Nephron progenitor cell (in vitro differentiated cells): ENCODE data around the gene GNPDA1.
"Not testable (repeated sequence)": the region's sequence is repeated elsewhere in the genome, so short reads cannot be mapped to it uniquely, and the experiment has no call there.

Experiments used
- DNase-seq: peaks from one replicate; pipeline ENCODE4 v3.0.0; 2021
- H3K27ac Mint-ChIP-seq: 2 replicates; pipeline ENCODE4 v1.8.0; 2021; ENCODE audit warnings: mild to moderate bottlenecking, moderate library complexity, mixed read lengths
- H3K27me3 Mint-ChIP-seq: 2 replicates; pipeline ENCODE4 v1.8.0; 2021; ENCODE audit warnings: mild to moderate bottlenecking, low read depth, mixed read lengths; ENCODE audit not compliant: poor library complexity
- H3K36me3 Mint-ChIP-seq: 2 replicates; pipeline ENCODE4 v1.8.0; 2021; ENCODE audit warnings: low read depth, mixed read lengths
- H3K4me1 Mint-ChIP-seq: 2 replicates; pipeline ENCODE4 v1.8.0; 2021; ENCODE audit warnings: mixed read lengths
- H3K4me3 Mint-ChIP-seq: 2 replicates; pipeline ENCODE4 v1.8.0; 2021; ENCODE audit warnings: mild to moderate bottlenecking, moderate library complexity, mixed read lengths
- H3K9me3 Mint-ChIP-seq: 2 replicates; pipeline ENCODE4 v1.8.0; 2021; ENCODE audit warnings: mild to moderate bottlenecking, moderate library complexity, mixed read lengths
- TF ChIP-seq, protein P1 (sequence below): fragments of 200-600 bp; sonication (generic); IDR thresholded peaks from 2 replicates; pipeline ENCODE4 v1.5.0; 2021; ENCODE audit warnings: antibody characterized with exemption

The GNPDA1 gene

DNA sequence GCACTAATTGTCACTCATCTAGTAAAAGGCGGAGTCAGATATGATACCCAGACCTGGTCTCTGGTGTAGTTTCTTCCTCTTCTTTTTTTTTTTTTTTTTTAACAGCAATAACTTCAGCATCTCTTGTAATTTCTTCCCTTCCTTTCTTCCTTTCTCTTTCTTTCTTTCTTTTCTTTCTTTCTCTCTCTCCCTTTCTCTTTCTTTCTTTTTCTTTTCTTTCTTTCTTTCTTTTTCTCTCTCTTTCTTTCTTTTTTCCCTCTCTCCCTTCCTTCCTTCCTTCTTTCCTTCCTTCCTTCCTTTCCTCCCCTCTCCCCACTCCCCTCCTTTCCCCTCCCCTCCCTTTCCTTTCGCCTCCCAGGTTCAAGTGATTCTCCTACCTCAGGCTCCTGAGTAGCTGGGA, 25.9 kb upstream of the GNPDA1 start:
- Mint-ChIP-seq H3K36me3 (no peaks in the 10 kb centered on the region), H3K4me3 (no peak overlapping the region), H3K4me1 (peaks cover 10% of the 10 kb centered on the region), H3K27ac (peak overlapping the region; percentile 20), H3K27me3 (peaks cover 10% of the 10 kb centered on the region), H3K9me3 (peaks cover 3% of the 10 kb centered on the region)
- TF ChIP-seq, protein P1, sequence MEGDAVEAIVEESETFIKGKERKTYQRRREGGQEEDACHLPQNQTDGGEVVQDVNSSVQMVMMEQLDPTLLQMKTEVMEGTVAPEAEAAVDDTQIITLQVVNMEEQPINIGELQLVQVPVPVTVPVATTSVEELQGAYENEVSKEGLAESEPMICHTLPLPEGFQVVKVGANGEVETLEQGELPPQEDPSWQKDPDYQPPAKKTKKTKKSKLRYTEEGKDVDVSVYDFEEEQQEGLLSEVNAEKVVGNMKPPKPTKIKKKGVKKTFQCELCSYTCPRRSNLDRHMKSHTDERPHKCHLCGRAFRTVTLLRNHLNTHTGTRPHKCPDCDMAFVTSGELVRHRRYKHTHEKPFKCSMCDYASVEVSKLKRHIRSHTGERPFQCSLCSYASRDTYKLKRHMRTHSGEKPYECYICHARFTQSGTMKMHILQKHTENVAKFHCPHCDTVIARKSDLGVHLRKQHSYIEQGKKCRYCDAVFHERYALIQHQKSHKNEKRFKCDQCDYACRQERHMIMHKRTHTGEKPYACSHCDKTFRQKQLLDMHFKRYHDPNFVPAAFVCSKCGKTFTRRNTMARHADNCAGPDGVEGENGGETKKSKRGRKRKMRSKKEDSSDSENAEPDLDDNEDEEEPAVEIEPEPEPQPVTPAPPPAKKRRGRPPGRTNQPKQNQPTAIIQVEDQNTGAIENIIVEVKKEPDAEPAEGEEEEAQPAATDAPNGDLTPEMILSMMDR: no peak
- no peak for DNase-seq

DNA sequence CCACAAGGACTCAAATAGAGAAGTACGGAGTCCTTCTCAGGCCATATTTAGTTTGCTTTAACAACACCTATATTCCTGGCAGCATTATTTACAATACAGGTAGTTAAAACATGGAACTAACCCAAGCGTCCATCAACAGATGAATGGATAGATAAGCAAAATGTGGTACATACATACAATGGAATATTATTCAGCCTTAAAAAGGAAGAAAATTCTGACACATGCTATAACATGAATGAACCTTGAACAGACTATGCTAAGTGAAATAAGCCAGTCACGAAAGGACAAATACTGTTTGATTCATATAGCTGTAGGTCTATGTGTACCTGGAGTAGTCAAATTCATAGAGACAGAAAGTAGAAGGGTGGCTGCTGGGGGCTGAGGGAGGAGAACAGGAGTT, 24.8 kb upstream of the GNPDA1 start:
- not testable (repeated sequence) for H3K27ac Mint-ChIP-seq

DNA sequence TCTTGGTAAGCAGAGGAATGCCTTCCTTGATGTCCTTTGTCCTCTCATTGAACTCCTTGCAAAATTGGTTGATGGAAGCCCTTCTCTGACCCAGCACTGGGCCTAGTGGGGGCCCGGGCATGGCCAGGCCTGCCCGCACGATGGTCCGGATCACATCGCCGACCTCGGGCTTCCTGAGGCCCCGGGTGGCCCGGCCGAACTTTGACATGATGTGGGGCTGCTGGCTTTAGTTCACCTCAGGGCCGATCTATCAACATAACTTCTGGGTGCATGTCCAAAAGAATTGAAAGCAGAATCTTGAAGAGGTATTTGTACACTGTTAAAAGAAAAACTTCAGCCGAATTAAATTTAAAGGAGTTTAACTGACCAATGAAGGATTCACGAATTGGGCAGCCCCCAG, 24.1 kb upstream of the GNPDA1 start:
- no peak overlapping the region for H3K4me3 Mint-ChIP-seq
- H3K36me3 Mint-ChIP-seq: no peaks in the 10 kb centered on the region
- DNase-seq: no peak
- H3K9me3 Mint-ChIP-seq: peaks cover 3% of the 10 kb centered on the region
- TF ChIP-seq, protein P1: no peak
- peaks cover 14% of the 10 kb centered on the region for H3K4me1 Mint-ChIP-seq
- no peak overlapping the region for H3K27ac Mint-ChIP-seq
- peaks cover 19% of the 10 kb centered on the region for H3K27me3 Mint-ChIP-seq

More for the DNA sequence above, 24.8 kb upstream of the GNPDA1 start:
- not testable (repeated sequence) for DNase-seq, H3K9me3 Mint-ChIP-seq, H3K36me3 Mint-ChIP-seq, H3K4me3 Mint-ChIP-seq
- peaks cover 15% of the 10 kb centered on the region for H3K27me3 Mint-ChIP-seq
- H3K4me1 Mint-ChIP-seq: peaks cover 14% of the 10 kb centered on the region

DNA sequence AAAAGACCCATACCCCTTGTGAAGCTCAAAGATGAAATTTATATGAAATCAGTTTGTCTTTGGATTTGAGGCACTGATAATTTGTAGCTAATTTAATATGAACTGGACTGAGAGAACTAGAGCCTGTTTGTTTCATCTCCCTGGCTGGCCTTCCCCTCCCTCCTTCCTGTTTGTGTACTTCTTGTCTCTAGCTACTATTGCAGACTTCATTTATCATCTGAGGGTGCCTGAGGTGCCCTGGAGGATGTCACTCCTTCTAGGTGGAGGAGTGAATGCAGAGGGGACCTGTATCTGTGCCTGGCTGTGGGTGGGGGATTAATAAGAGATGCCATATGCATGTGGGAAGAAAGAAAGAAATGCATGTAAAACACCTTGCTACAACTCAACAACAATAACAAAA, 22.2 kb upstream of the GNPDA1 start:
- H3K9me3 Mint-ChIP-seq: peaks cover 3% of the 10 kb centered on the region
- no peak overlapping the region for H3K4me3 Mint-ChIP-seq

DNA sequence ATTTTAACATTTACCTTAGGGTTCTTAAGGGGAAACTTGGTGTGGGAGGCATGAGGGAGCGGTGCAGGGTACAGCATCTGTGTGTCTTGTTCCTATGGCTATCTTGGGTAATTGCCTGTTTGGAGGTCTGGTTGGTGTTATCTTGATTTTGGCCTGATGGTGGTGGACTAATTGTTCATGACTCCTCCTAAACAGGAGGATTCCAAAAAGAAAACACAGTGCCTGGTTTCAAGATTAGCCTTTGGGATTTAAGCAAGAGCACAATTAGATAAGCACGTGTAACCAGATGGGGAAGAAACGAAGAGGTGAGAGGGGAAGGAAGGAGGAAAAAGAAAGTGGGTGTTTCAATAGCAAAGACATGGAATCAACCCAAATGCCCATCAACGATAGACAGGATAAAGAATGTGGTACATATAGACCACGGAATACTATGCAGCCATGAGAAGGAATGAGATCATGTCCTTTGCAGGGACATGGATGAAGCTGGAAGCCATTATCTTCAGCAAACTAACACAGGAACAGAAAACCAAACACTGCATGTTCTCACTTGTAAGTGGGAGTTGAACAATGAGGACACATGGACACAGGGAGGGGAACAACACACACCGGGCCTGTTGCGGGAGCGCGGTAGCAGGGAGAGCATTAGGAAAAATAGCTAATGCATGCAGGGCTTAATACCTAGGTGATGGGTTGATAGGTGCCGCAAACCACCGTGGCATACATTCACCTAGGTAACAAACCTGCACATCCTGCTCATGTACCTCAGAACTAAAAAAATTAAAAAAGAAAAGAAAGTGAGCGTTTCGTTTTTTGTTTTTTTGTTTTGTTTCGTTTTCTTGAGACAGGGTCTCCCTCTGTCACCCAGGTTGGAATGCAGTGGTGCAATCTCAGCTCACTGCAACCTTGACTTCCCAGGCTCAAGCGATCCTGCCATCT, 21.1 kb upstream of the GNPDA1 start:
- H3K36me3 Mint-ChIP-seq, DNase-seq, H3K4me3 Mint-ChIP-seq, H3K27ac Mint-ChIP-seq, H3K9me3 Mint-ChIP-seq: not testable (repeated sequence)
- H3K4me1 Mint-ChIP-seq: peaks cover 14% of the 10 kb centered on the region
- peaks cover 22% of the 10 kb centered on the region for H3K27me3 Mint-ChIP-seq

More for the DNA sequence above, 22.2 kb upstream of the GNPDA1 start:
- no peak overlapping the region for H3K27ac Mint-ChIP-seq
- TF ChIP-seq, protein P1: no peak
- H3K4me1 Mint-ChIP-seq: peaks cover 14% of the 10 kb centered on the region
- DNase-seq: no peak
- no peaks in the 10 kb centered on the region for H3K36me3 Mint-ChIP-seq
- H3K27me3 Mint-ChIP-seq: peaks cover 22% of the 10 kb centered on the region

DNA sequence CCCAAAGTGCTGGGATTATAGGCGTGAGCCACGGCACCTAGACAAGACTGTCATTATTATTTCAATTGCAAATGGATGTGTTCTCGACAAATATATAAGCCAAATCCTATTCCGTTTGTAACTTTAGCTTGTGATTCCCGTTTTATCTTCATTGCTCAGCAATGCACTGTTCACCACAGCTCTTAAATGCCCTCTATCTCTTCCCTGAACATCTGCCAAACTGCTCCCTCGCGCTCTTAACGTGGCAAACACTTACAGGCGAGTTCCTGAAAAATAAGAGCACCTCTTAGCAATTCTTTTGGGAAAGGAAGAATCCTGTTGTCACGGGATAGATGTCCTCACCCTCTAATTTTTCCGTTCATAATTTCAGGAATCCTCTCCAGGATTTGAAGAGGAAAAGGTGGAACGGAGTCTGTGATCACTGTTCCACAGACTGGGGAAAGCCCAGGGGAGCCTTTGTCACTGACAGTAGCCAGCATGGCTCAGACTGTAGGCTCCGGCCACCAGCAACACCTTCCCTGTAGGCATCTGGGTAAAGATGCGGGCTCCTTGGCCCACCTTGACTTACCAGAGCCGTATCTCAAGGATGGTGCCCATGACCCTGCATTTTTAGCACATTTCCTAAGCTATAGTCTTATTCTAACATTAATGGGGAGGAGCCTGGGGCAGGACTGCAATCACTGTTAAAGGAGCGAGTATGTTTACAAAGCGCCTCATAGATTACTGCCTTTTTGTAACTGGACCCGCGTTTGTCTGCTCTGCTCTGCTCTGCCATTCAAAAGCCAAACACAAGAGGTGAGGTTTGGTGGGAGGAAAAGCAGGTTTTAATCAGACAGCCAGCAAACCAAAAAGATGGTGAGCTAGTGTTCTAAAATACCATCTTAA, 20.2 kb upstream of the GNPDA1 start:
- Mint-ChIP-seq H3K27me3 (peaks cover 22% of the 10 kb centered on the region), H3K36me3 (no peaks in the 10 kb centered on the region), H3K4me3 (no peak overlapping the region), H3K9me3 (peaks cover 3% of the 10 kb centered on the region), H3K27ac (no peak overlapping the region), H3K4me1 (peaks cover 14% of the 10 kb centered on the region)
- DNase-seq: no peak
- TF ChIP-seq, protein P1: no peak
